NCI-H2171 treated with DMSO at 0.1 percent for 48 hours (cell line): ENCODE data around the gene DCTN4.
"Not testable (repeated sequence)": the region's sequence is repeated elsewhere in the genome, so short reads cannot be mapped to it uniquely, and the experiment has no call there.

Source experiments
- DNase-seq: peaks from one replicate; lab custom pipeline; 2025; lab: John Stamatoyannopoulos, UW

The DCTN4 gene

GRCh38 chr5:150778517-150779396, 19.9 kb upstream of the DCTN4 start, which contains the start of gene SMIM3:
Gene SMIM3 (plus strand): TSS chr5:150778757. CDS start chr5:150795441, 16,684 bp downstream.
- DNase-seq: peak; percentile 33

- no peak for DNase-seq
These were observed 19.3 kb upstream of the DCTN4 start for GRCh38 chr5:150778088-150778516.

GRCh38 chr5:150777685-150778084, 18.9 kb upstream of the DCTN4 start:
- DNase-seq: no peak

GRCh38 chr5:150774145-150774544, 15.3 kb upstream of the DCTN4 start:
- DNase-seq: no peak

DNA sequence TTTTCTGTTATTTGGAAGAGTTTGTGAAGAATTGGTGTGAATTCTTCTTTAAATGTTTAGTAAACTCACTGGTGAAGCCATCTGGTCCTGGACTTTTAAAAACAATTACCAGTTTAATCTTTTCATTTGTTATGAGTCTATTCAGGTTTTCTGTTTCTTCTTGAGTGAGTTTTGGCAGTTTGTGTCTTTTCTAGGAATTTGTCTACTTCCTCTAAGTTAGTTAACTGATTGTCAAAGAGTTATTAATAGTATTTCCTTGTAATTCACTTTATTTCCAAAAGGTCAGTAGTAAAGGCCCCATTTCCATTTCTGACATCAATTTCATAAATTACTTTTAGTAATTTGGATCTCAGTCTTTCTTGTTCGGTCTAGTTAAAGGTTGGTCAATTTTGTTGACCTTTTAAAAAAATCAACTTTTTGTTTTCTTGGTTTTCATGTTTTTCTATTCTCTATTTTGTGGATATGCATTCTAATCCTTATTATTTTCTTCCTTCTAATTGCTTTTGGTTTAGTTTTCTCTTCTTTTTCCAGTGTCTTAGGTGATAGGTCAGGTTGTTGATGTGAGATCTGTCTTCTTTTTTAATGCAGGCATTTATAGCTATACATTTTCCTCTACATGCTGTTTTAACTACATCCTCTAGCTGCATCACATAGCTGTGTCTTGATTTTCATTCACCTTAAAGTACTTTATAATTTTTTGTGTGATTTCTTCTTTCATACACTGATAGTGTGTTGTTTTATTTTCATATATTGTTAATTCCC, 12.4 kb upstream of the DCTN4 start:
- no peak for DNase-seq

- DNase-seq: no peak
These were observed 7.4 kb upstream of the DCTN4 start for GRCh38 chr5:150766251-150766650.

DNA sequence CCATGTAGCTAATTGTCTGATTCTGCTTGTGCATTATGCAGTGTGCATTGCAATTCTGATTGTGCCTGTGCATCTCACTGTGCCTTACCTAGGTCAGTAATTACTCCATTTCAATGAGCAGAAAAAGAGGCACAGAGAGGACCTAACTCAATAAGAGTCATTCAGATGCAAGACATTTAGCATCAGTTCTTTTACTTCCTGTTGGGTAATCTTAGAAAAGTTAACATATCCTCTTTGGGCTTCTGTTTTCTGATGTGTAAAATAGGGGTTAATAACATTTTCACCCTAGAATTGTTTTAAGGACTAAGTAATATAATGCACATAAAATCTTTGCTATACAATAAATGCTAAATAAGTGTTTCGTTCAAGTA, 7.0 kb upstream of the DCTN4 start:
- no peak for DNase-seq

DNA sequence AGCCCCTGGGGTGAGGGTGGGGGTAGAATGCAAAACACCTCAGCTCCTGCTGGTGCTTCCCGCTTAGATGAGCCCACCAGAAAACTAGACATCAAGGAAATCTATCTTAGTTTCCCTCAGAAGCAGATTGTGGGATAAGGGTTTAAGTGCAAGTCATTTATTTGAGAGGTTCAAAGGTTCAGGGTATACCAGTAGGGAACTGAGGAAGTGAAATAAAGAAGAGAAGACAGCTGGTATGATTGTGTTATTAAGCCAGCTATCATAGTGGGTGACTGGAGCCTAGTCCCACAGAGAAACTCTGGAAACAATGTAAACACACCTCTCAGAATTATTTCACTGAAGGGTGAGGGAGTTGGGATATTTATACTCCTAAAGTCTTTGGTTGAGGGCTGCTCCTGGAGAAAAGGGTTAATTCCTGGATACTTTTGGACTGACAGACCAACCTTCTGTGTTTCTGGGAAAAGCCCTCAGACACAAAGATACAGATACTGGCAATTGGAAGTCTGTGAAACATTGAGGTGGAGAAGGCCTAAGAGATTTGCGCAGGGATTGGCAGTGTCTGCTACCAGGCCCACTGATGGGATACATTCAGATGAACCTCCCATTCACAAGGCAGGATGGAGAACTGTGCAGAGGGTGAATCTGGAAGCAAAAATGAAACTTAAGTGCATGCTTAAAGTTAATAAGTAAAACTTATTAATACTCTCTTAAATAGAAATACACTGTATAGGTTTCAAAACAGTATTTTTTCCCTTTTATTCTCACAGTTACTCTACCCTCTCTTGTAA, 6.4 kb upstream of the DCTN4 start:
- no peak for DNase-seq

DNA sequence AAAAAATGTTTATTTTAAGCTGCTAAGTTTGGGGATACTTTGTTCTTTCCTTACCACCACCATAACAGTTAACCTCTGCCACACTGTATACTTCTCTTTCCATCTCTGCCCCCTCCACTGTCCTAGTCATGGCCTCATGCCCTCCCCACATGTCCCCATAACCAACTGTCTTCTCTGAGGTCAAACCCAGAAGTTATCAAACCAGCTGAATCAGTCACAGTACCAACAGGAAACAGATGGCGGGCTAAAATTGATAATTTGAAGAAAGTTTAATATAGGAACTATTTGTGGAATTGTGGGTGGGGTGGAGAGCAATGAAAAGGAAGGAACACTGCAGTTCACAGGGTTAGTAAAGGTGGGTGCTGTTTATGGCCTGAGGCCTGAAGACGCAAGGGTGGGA, 5.7 kb upstream of the DCTN4 start:
- DNase-seq: no peak

GRCh38 chr5:150763023-150763769, 4.4 kb upstream of the DCTN4 start:
- DNase-seq: no peak

GRCh38 chr5:150762211-150762610, 3.4 kb upstream of the DCTN4 start:
- DNase-seq: no peak

DNA sequence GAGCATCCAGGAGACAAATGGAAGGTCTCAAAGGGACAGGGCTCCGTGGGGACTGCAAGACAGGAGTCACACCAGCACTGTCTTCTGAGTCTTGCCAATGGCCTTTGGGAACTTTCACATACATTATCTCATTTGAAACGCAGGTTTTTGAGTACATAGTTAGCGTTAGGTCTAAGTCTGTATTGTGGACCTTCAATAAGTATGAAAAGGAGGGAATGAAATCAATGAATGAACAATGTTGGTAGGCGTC, 442 bp upstream of the DCTN4 start:
- no peak for DNase-seq

- DNase-seq: no peak
These were observed 650 bp downstream of the DCTN4 start for GRCh38 chr5:150758203-150758530.

- DNase-seq: no peak
These were observed 1.6 kb downstream of the DCTN4 start for GRCh38 chr5:150757087-150757649.

GRCh38 chr5:150753863-150754262, 5.0 kb downstream of the DCTN4 start:
- DNase-seq: no peak

DNA sequence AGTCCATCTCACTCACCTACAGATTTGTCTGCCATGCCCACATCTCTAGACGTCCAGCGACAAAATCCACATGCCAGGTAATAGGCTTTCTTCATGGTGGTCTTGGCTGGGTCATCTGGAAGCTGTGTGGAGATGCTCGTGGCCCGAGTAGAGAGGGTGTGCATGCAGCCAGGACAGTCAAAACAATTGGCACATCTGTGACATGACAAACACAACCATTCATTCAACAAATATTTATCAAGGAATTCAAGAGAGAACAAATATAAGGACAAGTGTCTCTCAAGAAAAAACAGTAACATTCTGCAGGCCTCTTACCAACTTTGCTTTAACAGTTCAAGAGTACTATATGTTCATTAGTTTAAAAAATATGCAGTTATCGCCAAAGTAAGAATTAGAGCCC, 5.4 kb downstream of the DCTN4 start:
- no peak for DNase-seq

DNA sequence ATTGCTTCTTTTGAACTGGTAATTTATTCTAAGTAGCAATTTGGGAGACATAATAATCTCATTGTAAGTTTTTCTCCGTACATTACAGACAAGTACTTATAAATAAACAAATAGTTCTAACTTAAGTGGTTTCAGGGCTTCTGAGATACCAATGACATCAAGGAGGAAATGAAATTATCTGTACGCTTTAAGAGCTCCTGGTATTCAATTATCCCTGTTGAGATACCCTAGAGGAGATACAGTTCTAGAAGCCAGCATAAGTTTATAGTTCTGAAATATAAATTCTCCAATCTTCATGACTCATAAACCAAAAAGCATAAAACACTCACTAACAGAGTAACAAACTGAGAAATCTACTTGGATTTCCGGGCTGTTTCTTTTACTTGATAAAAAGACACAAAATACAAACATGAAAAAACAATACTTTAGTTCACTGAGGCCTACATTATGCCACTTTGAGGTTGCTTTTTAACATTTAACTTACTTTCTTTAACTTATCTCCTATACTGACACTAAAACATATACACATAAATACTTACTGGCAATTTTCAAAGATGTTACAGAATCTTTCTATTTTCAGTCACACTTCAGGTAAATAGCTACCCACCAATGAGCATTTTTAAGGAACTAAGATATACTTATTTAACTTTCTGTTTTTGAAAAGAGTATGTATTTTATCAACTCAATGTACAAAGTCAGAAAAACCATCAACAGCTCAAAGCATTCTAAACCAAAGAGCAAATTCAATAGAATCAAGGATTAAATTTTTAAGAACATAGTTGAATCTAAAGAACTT, 7.5 kb downstream of the DCTN4 start:
- no peak for DNase-seq

GRCh38 chr5:150750469-150750868, 8.3 kb downstream of the DCTN4 start:
- no peak for DNase-seq

DNA sequence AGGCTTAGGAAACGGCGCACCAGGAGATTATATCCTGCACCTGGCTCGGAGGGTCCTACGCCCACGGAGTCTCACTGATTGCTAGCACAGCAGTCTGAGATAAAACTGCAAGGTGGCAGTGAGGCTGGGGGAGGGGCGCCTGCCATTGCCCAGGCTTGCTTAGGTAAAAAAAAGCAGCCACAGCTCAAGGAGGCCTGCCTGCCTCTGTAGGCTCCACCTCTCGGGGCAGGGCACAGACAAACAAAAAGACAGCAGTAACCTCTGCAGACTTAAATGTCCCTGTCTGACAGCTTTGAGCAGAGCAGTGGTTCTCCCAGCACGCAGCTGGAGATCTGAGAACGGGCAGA, 15.7 kb downstream of the DCTN4 start:
- DNase-seq: not testable (repeated sequence)

DNA sequence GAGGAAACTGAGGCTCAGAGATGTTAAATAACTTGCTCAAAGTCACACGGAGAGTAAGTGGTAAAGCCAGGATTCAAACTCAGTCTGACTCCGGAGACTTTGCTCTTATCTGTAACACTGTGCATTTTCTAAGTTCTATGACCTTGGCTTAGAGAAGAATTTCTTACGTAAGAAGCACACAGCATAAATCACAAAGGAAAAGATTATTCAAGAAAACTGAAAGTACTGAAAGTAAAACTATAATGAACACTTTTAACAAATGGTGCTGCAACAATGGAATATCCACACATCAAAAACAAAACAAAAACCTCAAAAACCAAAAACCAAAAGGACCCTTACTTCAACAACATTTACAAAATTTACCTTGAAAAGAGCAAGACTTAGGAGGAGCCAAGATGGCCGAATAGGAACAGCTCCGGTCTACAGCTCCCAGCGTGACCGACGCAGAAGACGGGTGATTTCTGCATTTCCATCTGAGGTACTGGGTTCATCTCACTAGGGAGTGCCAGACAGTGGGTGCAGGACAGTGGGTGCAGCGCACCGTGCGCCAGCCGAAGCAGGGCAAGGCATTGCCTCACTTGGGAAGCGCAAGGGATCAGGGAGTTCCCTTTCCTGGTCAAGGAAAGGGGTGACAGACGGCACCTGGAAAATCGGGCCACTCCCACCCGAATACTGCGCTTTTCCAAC, 16.2 kb downstream of the DCTN4 start:
- DNase-seq: not testable (repeated sequence)
